Renal cortex interstitium (tissue), 11 donors: ENCODE results near the gene CCDC3. TPM values are rescaled to one million over a fixed set of nuclear protein-coding genes. Genes with fewer than 3 reads are reported as not detected.
A peak's percentile ranks its signal among the peaks of the same experiment; 100 is the strongest.
"Not testable (repeated sequence)": the region's sequence is repeated elsewhere in the genome, so short reads cannot be mapped to it uniquely, and the experiment has no call there.

Source experiments
- DNase-seq, 11 donors: peaks; one replicate each; pipeline ENCODE4 v3.0.0-alpha.2; 2013; ENCODE audit warnings: low read depth in 9 of 11, low spot score in 4 of 11; ENCODE audit errors: extremely low read depth in 1 of 11
- polyA plus RNA-seq, 3 donors: library from polyadenylated mRNA; unstranded; fragments of 120-200 nt; gene quantifications; one replicate each; pipeline ENCODE4 v1.2.1, GENCODE V29; 2013; ENCODE audit not compliant: insufficient read length in 3 of 3

Gene CCDC3
- polyA plus RNA-seq, 3 donors = 10.9 to 13.8 (median 13.5) TPM

- DNase-seq = no peak
Observed at GRCh38 chr10:13016886-13017285, 15.4 kb upstream of the CCDC3 start.

- DNase-seq = peak in 1 of 11 donors; percentile 20
Observed at GRCh38 chr10:13016426-13016825, 14.9 kb upstream of the CCDC3 start.

GRCh38 chr10:13006037-13006436 is 4.5 kb upstream of the CCDC3 start:
- DNase-seq = no peak

- DNase-seq = no peak
Observed at GRCh38 chr10:13003759-13004158, 2.2 kb upstream of the CCDC3 start.

- DNase-seq = no peak
Observed at GRCh38 chr10:13003004-13003403, 1.5 kb upstream of the CCDC3 start.

GRCh38 chr10:13001887-13002212 is 337 bp upstream of the CCDC3 start:
- DNase-seq = no peak

GRCh38 chr10:13000431-13000830 is 1.1 kb downstream of the CCDC3 start:
- no peak for DNase-seq

GRCh38 chr10:12999849-13000248 is 1.7 kb downstream of the CCDC3 start:
- no peak for DNase-seq

GRCh38 chr10:12995425-12995861 is 6.1 kb downstream of the CCDC3 start:
- DNase-seq = no peak

GRCh38 chr10:12993595-12993994 is 7.9 kb downstream of the CCDC3 start:
- DNase-seq = no peak

- no peak for DNase-seq
Observed at GRCh38 chr10:12985347-12985746, 16.2 kb downstream of the CCDC3 start.

- no peak for DNase-seq
Observed at GRCh38 chr10:12984165-12984747, 17.3 kb downstream of the CCDC3 start.

- not testable (repeated sequence) for DNase-seq
Observed at GRCh38 chr10:12983568-12983967, 17.9 kb downstream of the CCDC3 start.

- DNase-seq = no peak
Observed at GRCh38 chr10:12981570-12981969, 19.9 kb downstream of the CCDC3 start.

GRCh38 chr10:12980713-12981306 is 20.7 kb downstream of the CCDC3 start:
- DNase-seq = no peak

- DNase-seq = no peak
Observed at GRCh38 chr10:12980102-12980661, 21.3 kb downstream of the CCDC3 start.

GRCh38 chr10:12978891-12979290 is 22.6 kb downstream of the CCDC3 start:
- no peak for DNase-seq

GRCh38 chr10:12975906-12976305 is 25.6 kb downstream of the CCDC3 start:
- no peak for DNase-seq

- DNase-seq = no peak
Observed at GRCh38 chr10:12975266-12975665, 26.2 kb downstream of the CCDC3 start.

- no peak for DNase-seq
Observed at GRCh38 chr10:12974491-12975199, 26.9 kb downstream of the CCDC3 start.
